ENCODE data around the gene CA5A. TPM values are rescaled to one million over a fixed set of nuclear protein-coding genes. Genes with fewer than 3 reads are reported as not detected.

The CA5A gene
- total and polyA plus RNA-seq, 9 of the 15 experiments (the other 6 are each of a cell fraction or from before 2014, with no cell fraction given): not detected

DNA sequence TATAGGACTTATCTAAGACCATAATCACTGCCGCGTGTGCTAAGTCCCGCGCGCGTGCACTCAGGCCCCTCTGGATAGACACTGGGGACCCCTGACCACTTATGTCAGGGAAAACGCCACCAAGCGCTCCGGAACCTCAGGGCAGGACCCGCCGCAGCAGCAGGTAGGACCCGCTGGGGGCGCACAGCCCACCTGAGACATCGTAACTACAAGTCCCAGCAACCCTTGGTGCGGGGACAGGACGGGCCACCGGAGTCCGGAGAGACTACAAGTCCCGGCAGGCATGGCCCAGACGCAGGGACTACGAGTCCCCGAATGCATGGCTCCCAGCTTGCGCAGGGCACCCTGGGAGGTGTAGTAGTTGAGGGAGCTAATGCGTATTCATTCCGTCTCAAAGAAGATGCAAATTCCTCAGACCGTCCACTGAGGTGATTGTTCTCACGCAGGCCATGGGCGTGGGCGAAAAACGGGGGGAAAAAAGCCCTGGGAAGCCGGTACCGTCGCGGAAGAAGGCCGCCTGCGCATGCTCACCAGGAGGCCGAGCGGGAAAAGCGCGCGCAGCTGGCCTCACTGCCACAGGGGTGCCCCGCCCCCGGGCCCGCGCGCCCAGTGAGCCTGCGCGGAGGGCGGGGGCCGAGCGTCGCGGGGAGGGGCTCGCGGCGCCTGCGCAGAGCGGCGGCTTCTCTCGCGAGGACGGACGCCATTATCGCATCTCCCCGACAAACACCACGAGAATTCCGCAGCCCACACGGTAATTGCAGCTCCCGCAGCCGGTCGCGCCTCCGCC, 14.6 kb upstream of the CA5A start, which contains the start of gene BANP (continued):
- TF ChIP-seq, protein P1, sequence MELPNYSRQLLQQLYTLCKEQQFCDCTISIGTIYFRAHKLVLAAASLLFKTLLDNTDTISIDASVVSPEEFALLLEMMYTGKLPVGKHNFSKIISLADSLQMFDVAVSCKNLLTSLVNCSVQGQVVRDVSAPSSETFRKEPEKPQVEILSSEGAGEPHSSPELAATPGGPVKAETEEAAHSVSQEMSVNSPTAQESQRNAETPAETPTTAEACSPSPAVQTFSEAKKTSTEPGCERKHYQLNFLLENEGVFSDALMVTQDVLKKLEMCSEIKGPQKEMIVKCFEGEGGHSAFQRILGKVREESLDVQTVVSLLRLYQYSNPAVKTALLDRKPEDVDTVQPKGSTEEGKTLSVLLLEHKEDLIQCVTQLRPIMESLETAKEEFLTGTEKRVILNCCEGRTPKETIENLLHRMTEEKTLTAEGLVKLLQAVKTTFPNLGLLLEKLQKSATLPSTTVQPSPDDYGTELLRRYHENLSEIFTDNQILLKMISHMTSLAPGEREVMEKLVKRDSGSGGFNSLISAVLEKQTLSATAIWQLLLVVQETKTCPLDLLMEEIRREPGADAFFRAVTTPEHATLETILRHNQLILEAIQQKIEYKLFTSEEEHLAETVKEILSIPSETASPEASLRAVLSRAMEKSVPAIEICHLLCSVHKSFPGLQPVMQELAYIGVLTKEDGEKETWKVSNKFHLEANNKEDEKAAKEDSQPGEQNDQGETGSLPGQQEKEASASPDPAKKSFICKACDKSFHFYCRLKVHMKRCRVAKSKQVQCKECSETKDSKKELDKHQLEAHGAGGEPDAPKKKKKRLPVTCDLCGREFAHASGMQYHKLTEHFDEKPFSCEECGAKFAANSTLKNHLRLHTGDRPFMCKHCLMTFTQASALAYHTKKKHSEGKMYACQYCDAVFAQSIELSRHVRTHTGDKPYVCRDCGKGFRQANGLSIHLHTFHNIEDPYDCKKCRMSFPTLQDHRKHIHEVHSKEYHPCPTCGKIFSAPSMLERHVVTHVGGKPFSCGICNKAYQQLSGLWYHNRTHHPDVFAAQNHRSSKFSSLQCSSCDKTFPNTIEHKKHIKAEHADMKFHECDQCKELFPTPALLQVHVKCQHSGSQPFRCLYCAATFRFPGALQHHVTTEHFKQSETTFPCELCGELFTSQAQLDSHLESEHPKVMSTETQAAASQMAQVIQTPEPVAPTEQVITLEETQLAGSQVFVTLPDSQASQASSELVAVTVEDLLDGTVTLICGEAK (IDR thresholded peaks at IDR 0.05): peak; percentile 93
- TF ChIP-seq, protein P1 (CRISPR knock-in tag; IDR thresholded peaks at IDR 0.05): no peak
- TF ChIP-seq GABPA (tag; conservative IDR thresholded peaks at IDR 0.05; ENCODE audit: low read depth) (peak; percentile 92), SRF (CRISPR knock-in tag; IDR thresholded peaks at IDR 0.05) (peak; percentile 26 to 49; a peak in 1 of 4 replicates), FOXP1 (CRISPR knock-in tag; IDR thresholded peaks at IDR 0.05) (peak; percentile 93; the same call in 1 of the 2 replicates), ETV6 (IDR thresholded peaks at IDR 0.05; ENCODE audit: borderline replicate concordance in 1 of 2, low read depth in 2 of 2, low read length in 1 of 2) (0 out of 4 replicates have a peak, but pooled peaks of 1 of the 2 experiments have one; percentile 10), ETV6 (CRISPR knock-in tag; IDR thresholded peaks at IDR 0.05; ENCODE audit: borderline replicate concordance) (no peak), ATF7 (IDR thresholded peaks at IDR 0.05) (peak; percentile 85), ZBTB49 (CRISPR knock-in tag; IDR thresholded peaks at IDR 0.05; ENCODE audit: borderline replicate concordance) (no peak), SMAD4 (CRISPR knock-in tag; conservative IDR thresholded peaks at IDR 0.05) (peak; percentile 86), JUND (IDR thresholded peaks at IDR 0.05; ENCODE audit: borderline replicate concordance, low read depth, low read length) (peak; percentile 69), JUND (tag; IDR thresholded peaks at IDR 0.05; ENCODE audit: borderline replicate concordance, low read depth, low read length) (no peak; the same call in 2 of the 3 replicates), NEUROD1 (IDR thresholded peaks at IDR 0.05; ENCODE audit: borderline replicate concordance, low read depth, low read length, partially characterized antibody) (peak; percentile 84), ZNF197 (CRISPR knock-in tag; IDR thresholded peaks at IDR 0.05; ENCODE audit: low read depth) (peak; percentile 98), SRSF9 (IDR thresholded peaks at IDR 0.05; ENCODE audit: borderline replicate concordance, low read depth, low read length) (no peak)

Data from K562 (cell line).